ENCODE results near the gene CTDSP2.

Gene CTDSP2

GRCh38 chr12:57796996-57797395, 49.5 kb downstream of the CTDSP2 start:
- no peak for TF ChIP-seq CTCF (IDR thresholded peaks at IDR 0.05)
- H3K9me3 ChIP-seq = no peaks in the 10 kb centered on the region
- no peak overlapping the region for H3K27ac ChIP-seq
- intact Hi-C loops (cut with DNase I; ENCODE audit: low total_unique reads) = no loop called here
- no peaks in the 10 kb centered on the region for H3K27me3 ChIP-seq
- no peak for DNase-seq
- peaks cover 49 to 95% (median 77%) of the 10 kb centered on the region in 3 donors for H3K36me3 ChIP-seq
- no peak overlapping the region for H3K4me3 ChIP-seq
- no peaks in the 10 kb centered on the region for H3K4me1 ChIP-seq

- no peak for TF ChIP-seq CTCF (IDR thresholded peaks at IDR 0.05)
- no peaks in the 10 kb centered on the region for H3K9me3 ChIP-seq
- no peaks in the 10 kb centered on the region for H3K4me1 ChIP-seq
- no peak overlapping the region for H3K4me3 ChIP-seq
- H3K27me3 ChIP-seq = no peaks in the 10 kb centered on the region
- intact Hi-C loops (cut with DNase I; ENCODE audit: low total_unique reads) = no loop called here
- H3K36me3 ChIP-seq = peaks cover 50 to 89% (median 67%) of the 10 kb centered on the region in 3 donors
- no peak overlapping the region for H3K27ac ChIP-seq
- no peak for DNase-seq
Observed at GRCh38 chr12:57795354-57795753, 51.2 kb downstream of the CTDSP2 start.

- no peak overlapping the region for H3K4me3 ChIP-seq
- no peak overlapping the region for H3K27ac ChIP-seq
- H3K27me3 ChIP-seq = no peaks in the 10 kb centered on the region
- H3K4me1 ChIP-seq = no peaks in the 10 kb centered on the region
- DNase-seq = no peak
- H3K9me3 ChIP-seq = no peaks in the 10 kb centered on the region
- intact Hi-C loops (cut with DNase I; ENCODE audit: low total_unique reads) = no loop called here
- H3K36me3 ChIP-seq = peaks cover 44 to 87% (median 65%) of the 10 kb centered on the region in 3 donors
- no peak for TF ChIP-seq CTCF (IDR thresholded peaks at IDR 0.05)
Observed at GRCh38 chr12:57793920-57794319, 52.6 kb downstream of the CTDSP2 start.

GRCh38 chr12:57783861-57784260, 62.7 kb downstream of the CTDSP2 start:
- H3K9me3 ChIP-seq = no peaks in the 10 kb centered on the region
- no peak for TF ChIP-seq CTCF (IDR thresholded peaks at IDR 0.05)
- peak overlapping the region; percentile 76 to 89 for H3K4me3 ChIP-seq
- no peak overlapping the region for H3K27ac ChIP-seq
- intact Hi-C loops (cut with DNase I; ENCODE audit: low total_unique reads) = no loop called here
- peaks cover 28 to 52% (median 38%) of the 10 kb centered on the region in 3 donors for H3K36me3 ChIP-seq
- no peak for DNase-seq
- H3K4me1 ChIP-seq = peaks cover 0 to 18% (median 11%) of the 10 kb centered on the region in 4 donors
- no peaks in the 10 kb centered on the region for H3K27me3 ChIP-seq

GRCh38 chr12:57783466-57783801, 63.1 kb downstream of the CTDSP2 start:
- Histone ChIP-seq H3K4me1 (peaks cover 0 to 18% (median 11%) of the 10 kb centered on the region in 4 donors), H3K4me3 (peak overlapping the region; percentile 76 to 89), H3K36me3 (peaks cover 26 to 48% (median 34%) of the 10 kb centered on the region in 3 donors), H3K27me3 (no peaks in the 10 kb centered on the region), H3K9me3 (no peaks in the 10 kb centered on the region), H3K27ac (peak overlapping the region; percentile 68 to 75)
- intact Hi-C loops (cut with DNase I; ENCODE audit: low total_unique reads) = no loop called here
- no peak for DNase-seq
- TF ChIP-seq CTCF (IDR thresholded peaks at IDR 0.05) = no peak
